Kidney (tissue), 14 donors: ENCODE data around the gene NDNF. TPM values are rescaled to one million over a fixed set of nuclear protein-coding genes. Genes with fewer than 3 reads are reported as not detected.

Source experiments
- DNase-seq, 5 donors: peaks; one replicate each; pipeline ENCODE4 v3.0.0-alpha.2; 2013 to 2020
- FAIRE-seq: peaks from 2 replicates; lab custom pipeline; 2012; peaks lifted over from hg19 to GRCh38; lab: Jason Lieb, UNC
- H3K27ac ChIP-seq, 2 donors: one replicate each; pipeline ENCODE4 v1.7.0; 2013; ENCODE audit warnings: low read depth in 2 of 2, low read length in 2 of 2, inconsistent platforms in 1 of 2
- H3K27me3 ChIP-seq: one replicate; pipeline ENCODE4 v1.7.1; 2013; ENCODE audit warnings: low read length, inconsistent platforms; ENCODE audit not compliant: control insufficient read depth, insufficient read depth
- H3K36me3 ChIP-seq, 3 donors: one replicate each; pipeline versions ENCODE4 v1.7.0 to v1.7.1; 2013; ENCODE audit warnings: low read length in 3 of 3, control low read depth in 1 of 3, inconsistent platforms in 1 of 3; ENCODE audit not compliant: insufficient read depth in 3 of 3, control insufficient read depth in 2 of 3
- H3K4me1 ChIP-seq, 3 donors: one replicate each; pipeline versions ENCODE4 v1.7.0 to v1.7.1; 2013; ENCODE audit warnings: low read length in 3 of 3, inconsistent platforms in 1 of 3, low read depth in 1 of 3; ENCODE audit not compliant: control insufficient read depth in 2 of 3, insufficient read depth in 2 of 3
- H3K4me3 ChIP-seq, 3 donors: one replicate each; pipeline versions ENCODE4 v1.7.0 to v1.8.1; 2013; ENCODE audit warnings: low read length in 3 of 3, control low read depth in 1 of 3, inconsistent platforms in 1 of 3
- H3K9ac ChIP-seq, 3 donors: one replicate each; pipeline versions ENCODE4 v1.7.0 to v1.7.1; 2013; ENCODE audit warnings: low read length in 3 of 3, control low read depth in 1 of 3, inconsistent platforms in 1 of 3
- H3K9me3 ChIP-seq, 3 donors: one replicate each; pipeline versions ENCODE4 v1.7.0 to v1.7.1; 2013; ENCODE audit warnings: low read length in 3 of 3, control low read depth in 1 of 3, inconsistent platforms in 1 of 3; ENCODE audit not compliant: control insufficient read depth in 2 of 3, insufficient read depth in 1 of 3
- CTCF ChIP-seq: IDR thresholded peaks from 3 replicates; pipeline ENCODE4 v1.5.1; 2012; ENCODE audit warnings: mild to moderate bottlenecking, moderate library complexity, borderline replicate concordance; ENCODE audit not compliant: insufficient read depth; ENCODE audit errors: extremely low read depth
- intact Hi-C: fragments of 100-400 bp; cut with DNase I; formaldehyde crosslinking; loops from one replicate; pipeline ENCODE4 v1.11.1; 2022
- polyA plus RNA-seq: library from polyadenylated mRNA; stranded (reverse); fragments of 350-450 nt; fragmentation: Illumina TruSeq; extraction: RNeasy Lipid Tissue Mini Kit (QIAGEN cat#74804); gene quantifications from one replicate; pipeline ENCODE4 v1.2.3, GENCODE V29; 2014; ENCODE audit warnings: low read depth, low replicate concordance; ENCODE audit not compliant: insufficient read depth
- total RNA-seq: library from RNA; stranded (reverse); fragmentation: NEBNext Ultra II Directional; extraction: Animal tissue kit (Norgen Biotek cat#: 25700); gene quantifications from one replicate; pipeline ENCODE4 v1.2.1, GENCODE V29; 2021
- donor health status: control.
- donor health status: control.
- donor health status: control.
- donor health status: control.
- donor health status: control.
- donor health status: DM: yes; HTN: yes; CAD: no.
- donor health status: Normal renal cell carcinoma (clear cell type).

The NDNF gene
- total and polyA plus RNA-seq, 2 donors from 2014 or later: 1.6 to 14.7 TPM

- TF ChIP-seq CTCF: no peak
- H3K4me3 ChIP-seq: no peak overlapping the region
- H3K4me1 ChIP-seq: no peaks in the 10 kb centered on the region
- FAIRE-seq (no peak), DNase-seq (no peak)
- no peaks in the 10 kb centered on the region for H3K9me3 ChIP-seq
- H3K9ac ChIP-seq: no peak overlapping the region
- intact Hi-C loops: no loop called here
- no peak overlapping the region for H3K27ac ChIP-seq
- no peaks in the 10 kb centered on the region for H3K36me3 ChIP-seq
- H3K27me3 ChIP-seq: no peaks in the 10 kb centered on the region
Observed at GRCh38 chr4:121061861-121062260, 10.5 kb downstream of the NDNF start.

- FAIRE-seq (no peak), DNase-seq (no peak)
- no peaks in the 10 kb centered on the region for H3K36me3 ChIP-seq
- no peak overlapping the region for H3K4me3 ChIP-seq
- no peak overlapping the region for H3K27ac ChIP-seq
- H3K4me1 ChIP-seq: no peaks in the 10 kb centered on the region
- no peaks in the 10 kb centered on the region for H3K27me3 ChIP-seq
- no peaks in the 10 kb centered on the region for H3K9me3 ChIP-seq
- no peak for TF ChIP-seq CTCF
- intact Hi-C loops: no loop called here
- no peak overlapping the region for H3K9ac ChIP-seq
Observed at GRCh38 chr4:121061215-121061614, 11.1 kb downstream of the NDNF start.

- H3K36me3 ChIP-seq: no peaks in the 10 kb centered on the region
- no peaks in the 10 kb centered on the region for H3K4me1 ChIP-seq
- H3K4me3 ChIP-seq: no peak overlapping the region
- no peak for TF ChIP-seq CTCF
- no peak overlapping the region for H3K27ac ChIP-seq
- H3K9me3 ChIP-seq: no peaks in the 10 kb centered on the region
- intact Hi-C loops: no loop called here
- H3K27me3 ChIP-seq: no peaks in the 10 kb centered on the region
- H3K9ac ChIP-seq: no peak overlapping the region
- FAIRE-seq: no peak
- peak in 2 of 5 donors; percentile 28 to 33 for DNase-seq
Observed at GRCh38 chr4:121057466-121057922, 14.8 kb downstream of the NDNF start.

- Histone ChIP-seq H3K9ac (no peak overlapping the region), H3K27me3 (no peaks in the 10 kb centered on the region), H3K9me3 (no peaks in the 10 kb centered on the region), H3K4me1 (no peaks in the 10 kb centered on the region), H3K36me3 (no peaks in the 10 kb centered on the region), H3K4me3 (no peak overlapping the region), H3K27ac (no peak overlapping the region)
- FAIRE-seq (no peak), DNase-seq (no peak)
- intact Hi-C loops: no loop called here
- TF ChIP-seq CTCF: no peak
Observed at GRCh38 chr4:121056066-121056465, 16.3 kb downstream of the NDNF start.
